ENCODE results near the gene CFAP73.

DNA sequence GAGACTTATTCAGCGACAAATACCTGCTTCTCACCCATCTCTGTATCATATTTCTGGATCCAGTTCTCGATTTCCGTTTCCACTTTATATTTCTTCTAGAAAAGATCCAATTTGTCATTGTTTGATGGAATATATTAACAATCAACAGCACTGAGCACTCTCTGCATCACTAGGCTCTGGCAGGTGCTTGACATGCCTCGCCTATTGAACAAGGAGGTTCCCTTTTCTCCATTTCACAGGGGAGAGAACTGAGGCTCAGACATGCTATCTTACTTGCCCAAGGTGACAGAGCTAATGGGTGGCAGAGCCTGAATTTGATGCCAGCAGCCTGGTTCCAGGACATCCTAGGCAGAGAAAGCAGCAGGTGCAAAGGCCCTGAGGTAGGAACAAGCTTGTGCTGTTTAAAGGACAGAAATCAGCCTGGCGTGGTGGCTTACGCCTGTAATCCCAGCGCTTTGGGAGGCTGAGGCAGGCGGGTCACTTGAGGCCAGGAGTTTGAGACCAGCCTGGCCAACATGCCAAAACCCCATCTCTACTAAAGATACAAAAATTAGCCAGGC lies 48.1 kb downstream of the CFAP73 start:
- no peak for TF ChIP-seq POLR2AphosphoS5 (IDR thresholded peaks at IDR 0.05)
- TF ChIP-seq, protein P1, sequence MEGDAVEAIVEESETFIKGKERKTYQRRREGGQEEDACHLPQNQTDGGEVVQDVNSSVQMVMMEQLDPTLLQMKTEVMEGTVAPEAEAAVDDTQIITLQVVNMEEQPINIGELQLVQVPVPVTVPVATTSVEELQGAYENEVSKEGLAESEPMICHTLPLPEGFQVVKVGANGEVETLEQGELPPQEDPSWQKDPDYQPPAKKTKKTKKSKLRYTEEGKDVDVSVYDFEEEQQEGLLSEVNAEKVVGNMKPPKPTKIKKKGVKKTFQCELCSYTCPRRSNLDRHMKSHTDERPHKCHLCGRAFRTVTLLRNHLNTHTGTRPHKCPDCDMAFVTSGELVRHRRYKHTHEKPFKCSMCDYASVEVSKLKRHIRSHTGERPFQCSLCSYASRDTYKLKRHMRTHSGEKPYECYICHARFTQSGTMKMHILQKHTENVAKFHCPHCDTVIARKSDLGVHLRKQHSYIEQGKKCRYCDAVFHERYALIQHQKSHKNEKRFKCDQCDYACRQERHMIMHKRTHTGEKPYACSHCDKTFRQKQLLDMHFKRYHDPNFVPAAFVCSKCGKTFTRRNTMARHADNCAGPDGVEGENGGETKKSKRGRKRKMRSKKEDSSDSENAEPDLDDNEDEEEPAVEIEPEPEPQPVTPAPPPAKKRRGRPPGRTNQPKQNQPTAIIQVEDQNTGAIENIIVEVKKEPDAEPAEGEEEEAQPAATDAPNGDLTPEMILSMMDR (IDR thresholded peaks at IDR 0.05): no peak
- TF ChIP-seq POLR2A (IDR thresholded peaks at IDR 0.05): no peak
- no peak for TF ChIP-seq EP300 (IDR thresholded peaks at IDR 0.05)
